AG09309 (cell line): ENCODE results near the gene SAPCD1.

Source experiments
- DNase-seq: peaks from one replicate; pipeline ENCODE4 v3.0.0-alpha.2; 2010; ENCODE audit warnings: low read depth
- H3K4me3 ChIP-seq: 2 replicates; pipeline ENCODE4 v1.5.1; 2011; ENCODE audit warnings: mild to moderate bottlenecking, low read depth, low read length, moderate library complexity; ENCODE audit not compliant: control insufficient read depth
- CTCF ChIP-seq: IDR thresholded peaks from 2 replicates; pipeline ENCODE4 v1.5.1; 2011; ENCODE audit warnings: mild to moderate bottlenecking, low read depth, low read length, inconsistent platforms; ENCODE audit not compliant: insufficient read depth, control insufficient read depth; ENCODE audit errors: missing control alignments

Gene SAPCD1

GRCh38 chr6:31762356-31762755 lies at the start of gene SAPCD1:
SAPCD1 (plus strand) TSS chr6:31762656; CDS start chr6:31763055, 399 bp downstream.
- DNase-seq: no peak
- TF ChIP-seq CTCF: no peak
- H3K4me3 ChIP-seq: no peak within 1 kb of the TSS

- no peak for TF ChIP-seq CTCF
- no peak for DNase-seq
- no peak overlapping the region for H3K4me3 ChIP-seq
These were observed 49.0 kb upstream of the SAPCD1 start for GRCh38 chr6:31713465-31713864.

- no peak for DNase-seq
- H3K4me3 ChIP-seq: no peak overlapping the region
- no peak for TF ChIP-seq CTCF
These were observed 48.3 kb upstream of the SAPCD1 start for GRCh38 chr6:31713991-31714684.

- no peak within 1 kb of the TSS for H3K4me3 ChIP-seq
- no peak for DNase-seq
- no peak for TF ChIP-seq CTCF
These were observed 47.2 kb upstream of the SAPCD1 start, which contains the start of gene LY6G6D for GRCh38 chr6:31715022-31715958. LY6G6D (plus strand) TSS chr6:31715348; CDS start chr6:31715356, 8 bp downstream.

- no peak overlapping the region for H3K4me3 ChIP-seq
- no peak for TF ChIP-seq CTCF
- no peak for DNase-seq
These were observed 44.8 kb upstream of the SAPCD1 start for GRCh38 chr6:31717499-31718222.

- TF ChIP-seq CTCF: no peak
- no peak overlapping the region for H3K4me3 ChIP-seq
- no peak for DNase-seq
These were observed 44.2 kb upstream of the SAPCD1 start for GRCh38 chr6:31718265-31718664.
